Activated CD4-positive, CD25-positive, alpha-beta regulatory T cell (primary cell): ENCODE data around the gene MACO1.
"Not testable (repeated sequence)": the region's sequence is repeated elsewhere in the genome, so short reads cannot be mapped to it uniquely, and the experiment has no call there.

Source experiments
- DNase-seq, 4 experiments: peaks; one replicate each; lab custom pipeline; 2025; lab: John Stamatoyannopoulos, UW

Gene MACO1

DNA sequence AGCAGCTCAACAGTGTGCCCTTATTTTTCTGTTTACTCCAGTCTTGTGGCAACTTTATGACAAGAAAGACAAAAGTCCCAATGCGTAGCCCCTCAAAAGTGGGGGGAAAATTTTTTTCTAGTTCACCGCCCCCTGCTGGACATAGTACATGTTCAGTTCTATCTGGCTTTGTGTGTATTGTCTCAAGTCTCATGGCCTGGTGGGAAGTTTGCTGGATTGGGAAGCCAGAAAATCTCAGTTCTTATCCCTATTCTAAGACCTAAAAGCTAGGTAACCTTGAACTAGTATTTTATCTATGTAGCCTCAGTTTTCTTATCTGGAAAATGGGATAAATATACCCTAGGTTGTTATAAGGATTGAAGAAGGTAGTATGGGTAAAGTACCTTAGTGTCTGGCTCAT is 56.9 kb downstream of the MACO1 start:
- peak in 1 of 4 experiments; percentile 11 for DNase-seq

DNA sequence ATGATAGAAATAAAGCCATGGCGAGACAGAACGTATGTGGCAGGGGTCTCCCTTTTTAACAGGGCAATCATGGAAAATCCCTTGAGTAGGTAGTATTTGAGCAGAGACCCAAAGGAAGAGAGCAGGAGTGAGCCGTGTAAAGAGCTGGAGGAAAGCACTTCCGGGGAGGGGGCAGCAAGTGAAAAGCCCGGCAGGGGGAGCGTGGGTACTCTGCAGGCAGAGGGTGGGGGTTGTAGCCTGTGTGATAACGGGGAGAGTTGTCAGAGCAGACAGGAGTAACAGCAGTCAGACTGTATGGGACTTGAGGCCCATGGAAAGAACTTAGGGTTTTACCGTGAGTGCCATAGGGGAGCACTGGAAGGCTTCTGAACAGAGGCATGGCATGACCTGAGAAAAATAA is 61.6 kb downstream of the MACO1 start:
- DNase-seq = no peak

DNA sequence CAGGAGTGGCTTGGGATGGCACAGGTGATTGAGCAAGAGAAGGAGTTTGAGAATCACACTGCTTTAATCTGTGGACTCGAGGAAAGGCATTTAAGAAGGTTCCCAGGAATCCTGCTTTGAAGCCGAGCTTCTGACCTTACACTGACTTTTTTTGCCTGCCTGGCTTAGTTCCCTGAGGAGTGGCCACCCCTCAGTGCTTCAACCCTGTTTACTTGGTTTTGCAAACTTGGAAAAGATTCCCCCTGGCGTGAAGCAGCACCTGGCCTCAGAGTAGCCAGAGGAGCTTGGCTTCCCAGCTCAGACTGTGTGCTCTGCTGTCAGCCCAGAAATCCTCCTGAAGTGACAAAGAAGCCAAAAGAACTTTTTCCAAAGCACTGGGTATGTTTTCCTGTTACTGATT is 64.3 kb downstream of the MACO1 start:
- no peak for DNase-seq

DNA sequence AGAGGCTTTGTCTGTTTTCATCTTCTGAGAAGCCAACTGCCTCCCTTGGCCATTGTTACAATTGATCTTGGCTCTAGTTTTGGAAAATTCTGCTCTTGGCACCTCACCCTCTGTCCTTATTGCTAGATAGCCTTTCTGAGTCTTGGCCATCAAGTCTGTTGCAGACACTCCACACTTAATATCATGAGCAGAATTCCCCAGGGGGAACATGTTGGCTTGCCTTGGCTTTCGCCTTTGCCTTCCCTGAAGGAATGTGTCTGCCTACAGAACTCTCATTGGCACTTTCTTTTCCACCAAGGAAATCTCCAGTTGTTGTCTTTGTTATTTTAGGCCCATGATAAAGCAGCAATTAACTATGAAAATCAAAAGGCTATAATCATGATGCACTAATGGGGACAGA is 70.0 kb downstream of the MACO1 start:
- DNase-seq = no peak

DNA sequence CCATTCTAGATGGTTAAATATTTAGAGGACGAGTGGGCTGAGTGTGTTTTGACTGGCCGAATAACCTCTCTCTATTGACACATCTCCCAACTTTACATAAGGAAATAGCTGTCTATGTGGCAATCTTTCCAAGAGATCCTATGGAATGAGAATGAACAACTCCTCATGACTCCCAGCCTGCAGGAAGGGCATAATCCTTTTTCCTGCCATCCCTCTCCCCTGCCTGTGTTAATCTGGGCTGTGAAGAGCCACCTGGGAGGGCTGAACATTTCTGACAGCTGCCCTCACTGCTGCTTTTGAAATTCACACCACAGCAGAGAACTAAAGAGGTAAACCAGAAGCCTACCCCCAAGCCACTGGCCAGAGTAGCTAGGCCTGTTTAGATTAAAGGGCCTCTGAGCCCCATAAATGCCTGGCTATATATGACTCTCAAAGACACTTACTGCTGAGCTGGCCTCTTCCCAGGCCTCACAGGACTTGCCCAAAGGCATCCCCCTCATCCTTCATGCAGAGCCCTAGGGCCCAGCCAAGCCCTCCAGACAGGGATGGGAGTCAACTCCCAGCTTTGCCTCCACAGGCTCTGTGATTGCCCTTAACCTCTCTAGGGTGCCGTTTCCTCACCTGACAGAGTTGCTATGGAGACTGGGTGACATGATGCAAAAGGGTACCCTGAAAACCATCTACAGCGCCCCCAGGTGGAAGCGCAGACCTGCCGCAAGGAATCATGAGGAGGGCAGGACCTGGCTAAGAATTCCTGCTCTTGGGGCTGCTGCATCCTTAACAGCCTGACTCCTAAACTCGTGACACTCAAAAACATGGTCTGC is 70.8 kb downstream of the MACO1 start:
- DNase-seq = no peak

DNA sequence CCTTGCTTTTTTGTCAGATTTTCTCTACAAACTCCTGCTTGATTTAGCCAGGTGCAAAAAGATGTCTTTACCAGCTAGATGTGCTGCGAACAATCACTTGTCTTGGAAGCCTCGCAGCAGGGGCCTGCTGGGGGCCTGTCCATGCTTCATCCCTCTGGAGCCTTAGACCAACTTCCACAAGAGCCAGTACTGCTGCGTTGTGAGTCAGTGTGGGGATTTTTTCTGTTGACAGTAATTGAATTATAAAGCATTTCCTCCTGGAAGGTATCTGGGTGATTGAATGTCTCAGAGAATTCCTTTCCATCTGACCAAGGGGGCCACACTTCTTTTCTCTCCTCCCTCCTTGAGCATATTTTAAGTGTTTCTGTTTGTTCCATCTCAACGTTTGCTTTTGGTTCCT is 72.3 kb downstream of the MACO1 start:
- DNase-seq = no peak

DNA sequence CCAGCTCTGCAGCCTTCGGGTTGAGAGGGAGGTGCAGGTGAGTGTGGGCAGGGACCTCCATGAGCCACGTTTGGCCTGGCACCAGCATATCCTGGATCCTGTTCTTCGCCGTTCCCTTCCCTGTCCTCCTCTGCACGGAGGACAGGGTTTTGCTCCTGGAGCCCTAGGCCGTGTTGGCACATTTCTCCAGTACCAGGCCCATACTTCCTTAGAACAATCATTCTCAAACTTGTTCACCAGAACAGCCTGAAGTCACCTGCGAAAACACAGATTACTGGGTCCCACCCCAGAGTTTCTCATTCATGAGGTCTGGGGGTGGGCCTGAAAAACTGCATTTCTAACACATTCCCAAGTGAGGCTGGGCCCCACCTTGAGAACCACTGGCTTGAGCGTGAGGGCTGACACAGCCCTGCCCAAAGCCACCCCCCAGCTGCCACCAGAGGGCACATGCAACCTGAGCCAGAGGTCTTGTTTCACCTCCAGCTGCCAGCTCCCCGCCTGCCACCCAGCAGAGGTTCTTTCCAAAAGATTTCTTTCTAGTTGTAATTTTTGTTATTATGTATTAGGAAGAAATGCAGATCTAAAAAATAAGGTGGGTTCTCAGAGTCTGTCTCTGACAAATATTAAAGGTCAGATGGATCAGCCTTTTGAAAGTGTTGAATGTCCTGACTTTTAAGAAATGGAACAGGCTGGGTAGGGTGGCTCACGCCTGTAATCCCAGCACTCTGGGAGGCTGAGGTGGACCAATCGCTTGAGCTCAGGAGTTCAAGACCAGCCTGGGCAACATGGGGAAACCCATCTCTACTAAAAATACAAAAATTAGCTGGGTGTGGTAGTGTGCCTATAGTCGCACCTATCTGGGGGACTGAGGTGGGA is 73.1 kb downstream of the MACO1 start:
- peak; percentile 21 to 57 (median 40) for DNase-seq

DNA sequence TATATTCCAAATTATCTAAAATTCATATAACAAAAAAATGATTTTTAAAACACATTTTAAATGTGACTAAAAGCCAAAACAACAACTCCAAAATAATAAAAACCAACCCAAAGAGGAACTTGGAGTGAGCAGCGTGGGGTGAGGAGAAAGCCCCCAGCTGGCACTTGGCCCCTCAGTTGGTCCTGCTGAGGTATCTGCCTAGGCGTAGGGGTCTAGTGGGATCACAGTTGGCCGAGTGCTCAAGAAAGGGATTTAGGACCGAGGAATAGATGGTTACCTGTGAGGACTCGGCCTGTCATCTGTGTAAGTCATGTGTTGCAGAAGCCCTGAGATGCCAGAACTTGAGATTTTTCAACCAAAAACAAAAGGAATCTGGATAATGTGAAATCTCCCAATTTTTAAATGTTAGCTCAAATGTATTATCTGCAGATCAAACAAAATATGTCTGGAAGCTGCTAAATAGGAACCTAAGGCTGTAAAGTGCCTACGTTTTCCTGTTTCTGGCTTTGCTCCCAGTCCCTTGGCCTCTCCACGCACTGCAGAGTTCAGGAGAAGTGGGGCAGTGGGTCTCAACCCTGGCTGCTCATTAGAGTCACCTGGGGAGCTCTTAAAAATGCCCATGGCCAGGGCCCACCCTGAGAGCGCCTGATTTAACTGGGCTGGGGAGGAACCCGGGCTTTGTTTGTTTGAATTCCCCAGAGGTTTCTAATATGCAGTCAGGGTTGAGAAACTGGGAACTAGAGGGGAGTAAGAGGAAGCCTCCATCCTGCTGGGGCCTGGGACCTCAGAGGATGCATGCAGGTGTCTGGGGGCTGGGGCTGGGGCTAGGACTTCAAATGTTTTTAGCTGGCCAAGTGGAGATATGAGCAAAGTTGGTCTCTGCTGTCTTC is 74.3 kb downstream of the MACO1 start:
- DNase-seq = no peak

DNA sequence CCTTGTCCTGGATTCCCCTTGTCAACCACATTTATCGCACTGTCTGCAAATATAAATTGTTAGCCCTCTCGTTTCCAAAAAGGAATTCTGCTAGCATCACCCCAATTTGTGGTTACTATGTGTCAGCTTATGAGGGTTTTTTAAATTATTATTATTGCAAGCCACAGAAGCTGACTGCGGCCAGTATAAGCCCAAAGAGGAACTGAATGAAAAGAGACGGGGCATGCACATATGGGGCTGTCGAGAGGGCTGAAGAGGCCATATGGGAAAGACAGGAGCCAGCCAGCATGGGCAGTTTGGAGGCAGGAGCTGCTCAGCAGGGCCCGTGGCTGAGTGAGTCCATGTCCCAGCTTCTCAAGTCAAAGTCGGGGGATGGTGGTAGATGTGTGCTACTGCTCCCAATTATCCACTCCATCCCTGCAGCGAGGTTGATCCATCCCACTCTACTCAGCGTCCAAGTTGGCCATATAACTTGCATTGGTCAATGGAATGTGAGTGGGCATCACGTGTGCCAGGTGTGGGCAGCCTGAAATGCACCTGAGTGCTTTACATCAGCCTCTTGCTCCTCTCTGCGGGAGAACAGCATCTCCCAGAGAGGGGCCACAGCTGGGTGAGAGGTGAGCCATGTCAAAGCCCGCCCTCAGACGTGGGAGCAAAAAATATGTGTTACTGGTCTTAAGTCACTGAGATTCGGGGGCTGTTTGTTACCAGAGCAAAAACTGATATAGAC is 75.1 kb downstream of the MACO1 start:
- no peak for DNase-seq

DNA sequence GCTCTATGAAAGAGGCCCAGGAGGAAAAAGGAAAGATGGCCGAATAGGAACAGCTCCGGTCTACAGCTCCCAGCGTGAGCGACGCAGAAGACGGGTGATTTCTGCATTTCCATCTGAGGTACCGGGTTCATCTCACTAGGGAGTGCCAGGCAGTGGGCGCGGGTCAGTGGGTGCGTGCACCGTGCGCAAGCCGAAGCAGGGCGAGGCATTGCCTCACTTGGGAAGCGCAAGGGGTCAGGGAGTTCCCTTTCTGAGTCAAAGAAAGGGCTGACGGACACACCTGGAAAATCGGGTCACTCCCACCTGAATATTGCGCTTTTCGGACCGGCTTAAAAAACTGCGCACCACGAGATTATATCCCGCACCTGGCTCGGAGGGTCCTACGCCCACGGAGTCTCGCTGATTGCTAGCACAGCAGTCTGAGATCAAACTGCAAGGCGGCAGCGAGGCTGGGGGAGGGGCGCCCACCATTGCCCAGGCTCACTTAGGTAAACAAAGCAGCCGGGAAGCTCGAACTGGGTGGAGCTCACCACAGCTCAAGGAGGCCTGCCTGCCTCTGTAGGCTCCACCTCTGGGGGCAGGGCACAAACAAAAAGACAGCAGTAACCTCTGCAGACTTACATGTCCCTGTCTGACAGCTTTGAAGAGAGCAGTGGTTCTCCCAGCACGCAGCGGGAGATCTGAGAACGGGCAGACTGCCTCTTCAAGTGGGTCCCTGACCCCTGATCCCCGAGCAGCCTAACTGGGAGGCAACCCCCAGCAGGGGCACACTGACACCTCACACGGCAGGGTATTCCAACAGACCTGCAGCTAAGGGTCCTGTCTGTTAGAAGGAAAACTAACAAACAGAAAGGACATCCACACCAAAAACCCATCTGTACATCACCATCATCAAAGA is 76.1 kb downstream of the MACO1 start:
- not testable (repeated sequence) for DNase-seq

DNA sequence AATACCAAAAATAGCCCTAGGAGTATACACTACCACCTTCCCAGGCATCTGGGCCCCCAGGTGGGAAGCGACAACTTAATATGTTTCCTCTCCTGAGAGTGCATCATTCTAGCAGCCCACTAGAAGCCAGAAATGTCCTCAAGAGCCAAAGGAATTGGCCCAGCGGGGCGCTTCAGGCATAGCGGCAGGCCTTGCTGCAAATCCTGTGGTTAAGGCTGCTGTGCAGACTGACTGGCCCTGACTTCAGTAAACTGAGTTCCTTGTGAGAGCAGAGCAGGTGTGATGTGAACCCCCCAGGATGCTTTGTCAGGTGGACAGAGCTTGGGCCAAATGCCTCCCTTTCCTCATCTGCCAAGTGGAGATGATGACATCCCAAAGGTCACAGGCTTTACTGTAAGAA is 83.0 kb downstream of the MACO1 start:
- DNase-seq = no peak

DNA sequence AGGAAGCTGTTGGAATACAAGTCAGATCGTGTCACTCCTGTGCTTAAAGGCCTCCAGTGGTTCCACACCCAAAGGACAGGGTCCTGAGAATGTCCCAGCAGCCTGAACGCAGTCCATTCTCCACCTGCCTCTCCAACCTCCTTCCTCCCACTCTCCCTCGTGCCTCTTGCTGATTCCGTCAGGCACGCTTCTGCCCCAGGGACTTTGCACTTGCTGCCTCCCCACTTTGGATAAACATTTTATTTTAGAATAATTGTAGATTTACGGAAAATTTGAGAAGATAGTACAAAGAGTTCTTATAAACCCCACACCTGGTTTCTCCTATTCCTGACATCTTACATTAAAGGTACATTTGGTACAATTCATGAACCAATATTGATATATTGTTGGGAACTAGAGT is 84.3 kb downstream of the MACO1 start:
- no peak for DNase-seq

DNA sequence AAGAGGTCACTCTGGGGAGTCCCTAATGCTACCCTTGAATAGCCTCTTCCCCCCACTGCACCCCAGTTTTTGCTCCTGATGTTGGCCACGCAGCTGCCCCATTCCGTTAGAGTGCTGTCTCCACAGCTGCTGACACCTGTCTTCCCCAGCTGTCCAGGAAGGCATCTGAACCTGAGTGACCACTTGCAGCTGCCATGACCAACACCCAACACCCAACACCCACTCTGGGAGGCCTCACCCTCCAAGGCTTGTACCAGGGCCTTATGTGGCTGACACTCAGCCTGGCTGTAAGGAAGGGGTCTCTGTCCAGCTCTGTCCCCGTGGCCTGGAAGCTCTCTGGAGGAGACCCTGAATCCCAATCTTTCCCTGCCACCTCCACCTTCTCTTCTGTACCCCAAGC is 86.0 kb downstream of the MACO1 start:
- DNase-seq = no peak

DNA sequence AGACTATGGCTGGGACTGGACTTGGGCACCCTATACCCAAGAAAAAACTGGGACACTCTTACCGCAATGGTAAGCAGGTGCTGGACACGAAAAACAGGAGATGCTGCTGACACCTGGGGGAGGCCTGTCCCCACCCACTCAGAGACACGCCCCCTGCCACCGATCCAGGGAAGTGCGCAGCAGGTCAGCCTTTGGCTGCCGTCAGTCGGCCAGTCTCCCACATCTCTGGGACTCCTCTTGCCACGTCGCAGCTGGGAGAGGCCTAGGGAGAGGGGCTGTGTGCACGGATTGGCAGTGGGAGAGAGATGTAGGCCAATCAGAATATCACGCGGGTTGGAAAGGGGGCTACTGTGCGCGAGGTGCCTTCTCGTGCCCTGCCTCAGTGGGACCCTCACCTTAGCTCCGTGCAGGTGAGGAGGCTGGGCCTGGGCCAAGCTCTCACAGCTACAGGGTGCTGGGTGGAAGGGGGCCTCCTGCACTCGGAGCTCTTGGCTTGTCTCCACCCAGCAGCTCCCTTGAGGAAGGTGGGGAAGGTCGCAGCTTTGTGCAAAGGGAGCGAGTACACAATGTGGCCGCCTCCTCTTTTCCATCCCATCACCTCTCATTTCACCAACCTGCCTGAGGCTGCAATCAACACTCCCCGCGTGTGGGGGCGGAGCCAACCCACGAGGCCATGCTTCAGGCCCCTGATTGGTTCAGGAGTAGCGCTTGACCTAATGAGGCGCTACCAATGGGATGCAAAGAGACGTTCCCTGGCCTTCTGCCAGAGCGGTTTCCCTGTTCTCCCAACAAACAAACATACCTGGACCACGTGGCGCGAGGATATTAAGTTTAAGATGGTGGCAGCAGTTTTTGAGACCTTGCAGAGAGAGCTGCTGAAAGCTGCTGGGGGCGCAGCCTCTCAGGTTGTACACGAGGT is 87.0 kb downstream of the MACO1 start:
- DNase-seq = no peak

DNA sequence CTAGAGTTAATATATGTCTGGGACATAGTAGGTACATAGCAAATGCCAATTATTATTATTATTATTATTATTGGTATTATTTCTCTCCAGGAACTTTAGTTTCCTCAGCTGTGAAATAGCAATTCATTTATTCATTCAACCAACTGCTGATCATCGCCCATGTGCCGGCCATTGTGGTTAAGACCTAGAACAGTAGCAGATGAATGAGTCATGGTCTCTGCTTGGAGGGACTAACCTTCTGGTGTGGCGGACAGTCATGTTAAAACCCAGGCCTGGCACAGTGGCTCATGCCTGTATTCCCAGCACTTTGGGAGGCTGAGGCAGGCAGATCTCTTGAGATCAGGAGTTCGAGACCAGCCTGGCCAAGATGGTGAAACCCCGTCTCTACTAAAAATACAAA is 88.9 kb downstream of the MACO1 start:
- no peak for DNase-seq

DNA sequence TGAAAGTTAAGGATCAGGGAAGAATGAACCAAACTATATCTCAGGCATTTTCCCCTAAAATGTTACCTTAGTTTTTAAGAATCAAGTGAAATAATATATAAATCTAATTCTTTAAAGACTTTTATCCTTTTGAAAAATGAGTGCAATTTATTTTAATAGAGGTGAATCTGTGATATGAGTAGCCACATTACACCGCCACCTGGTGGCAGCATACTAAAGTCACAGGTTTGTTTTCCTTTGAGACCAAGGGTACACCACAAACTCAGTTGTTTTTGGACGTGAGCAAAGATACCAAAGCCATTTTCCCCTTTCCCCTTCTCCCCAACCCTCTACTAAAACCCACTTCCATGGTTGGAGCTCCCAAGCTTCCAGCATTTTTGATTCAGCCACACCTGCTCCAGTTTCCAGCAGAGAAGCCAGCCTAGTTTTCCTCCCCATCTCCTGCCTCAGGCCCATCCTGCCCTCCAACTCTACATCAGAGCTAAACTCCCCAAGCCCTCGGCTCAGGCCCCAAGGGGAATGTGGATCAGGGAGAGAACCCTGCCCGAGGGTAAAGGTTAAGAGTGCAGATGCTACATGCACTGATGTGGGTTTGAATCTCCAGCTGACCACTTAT is 89.9 kb downstream of the MACO1 start:
- DNase-seq = peak; percentile 31 to 55 (median 50)

DNA sequence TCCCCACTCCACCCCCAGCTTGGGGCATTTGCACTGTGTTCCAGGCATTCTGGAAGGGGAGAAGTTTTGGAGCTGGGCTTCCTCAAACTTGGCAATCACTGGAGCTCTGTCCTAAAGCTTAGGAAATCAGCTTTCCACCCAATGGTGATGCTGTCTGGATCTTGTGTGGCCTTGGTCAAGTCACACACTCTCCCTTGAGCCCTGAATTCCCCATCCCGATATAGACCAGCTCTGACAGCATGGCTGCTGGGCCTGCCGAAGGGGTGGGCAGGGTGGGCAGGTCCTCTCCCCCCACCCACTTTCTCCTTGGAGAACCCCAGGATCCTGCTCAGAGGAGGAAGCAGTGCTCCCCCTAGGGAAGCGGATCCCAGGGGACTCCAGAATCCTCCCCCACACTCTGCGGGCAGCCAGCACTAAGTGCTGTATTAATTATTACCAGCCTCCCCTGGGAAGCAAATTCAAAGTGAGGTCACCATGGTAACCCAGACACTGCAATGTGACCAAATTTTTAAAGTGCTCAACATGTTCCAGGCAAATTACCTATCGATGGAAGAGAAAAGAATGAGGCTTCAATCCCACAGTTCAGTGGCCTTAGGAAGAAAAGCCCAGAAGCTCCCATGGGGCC is 91.4 kb downstream of the MACO1 start:
- no peak for DNase-seq

DNA sequence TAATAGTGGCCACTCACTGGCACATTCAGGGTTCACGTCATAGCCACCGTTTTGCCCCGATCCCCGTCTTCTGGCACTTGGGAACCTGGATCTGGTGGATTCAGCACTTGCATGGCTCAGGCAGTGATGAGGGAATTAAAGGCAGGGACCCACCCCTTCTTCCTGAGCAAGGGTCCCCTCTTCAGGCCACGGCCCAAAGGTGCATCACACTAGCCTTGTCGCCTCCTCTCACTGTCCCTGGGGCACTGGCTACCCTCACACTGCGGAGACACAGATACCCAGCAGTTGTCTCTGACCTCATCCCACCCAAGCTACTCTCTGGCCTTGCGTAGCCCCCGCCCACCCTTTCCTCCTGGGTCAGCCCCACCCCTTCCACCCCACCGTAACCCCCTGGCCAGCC is 92.8 kb downstream of the MACO1 start:
- no peak for DNase-seq
